Measurements from ENCODE around the gene RAB34. TPM values are rescaled to one million over a fixed set of nuclear protein-coding genes. Genes with fewer than 3 reads are reported as not detected.
"Not testable (repeated sequence)": the region's sequence is repeated elsewhere in the genome, so short reads cannot be mapped to it uniquely, and the experiment has no call there.

RAB34 gene
- total RNA-seq, 4 donors from 2014 or later = 185 to 219 (median 196) TPM

GRCh38 chr17:28725660-28726225 lies 8.1 kb upstream of the RAB34 start:
- Histone ChIP-seq H3K4me3 (peak overlapping the region; percentile 47 to 79), H3K27ac (peak overlapping the region in 3 of 4 donors; percentile 95 to 100 (median 97)), H3K36me3 (peaks cover 0 to 39% of the 10 kb centered on the region in 2 donors), H3K27me3 (no peaks in the 10 kb centered on the region), H3K4me1 (peaks cover 4 to 71% (median 32%) of the 10 kb centered on the region in 3 donors), H3K9me3 (no peaks in the 10 kb centered on the region)
- TF ChIP-seq POLR2A (IDR thresholded peaks at IDR 0.05) (peak in 1 of 2 donors; percentile 9), POLR2AphosphoS5 (IDR thresholded peaks at IDR 0.05) (no peak)
- peak; percentile 44 for ATAC-seq
- no CpG with 5 or more reads among the region's 45 CpGs for WGBS, 2 donors (ENCODE audit: low coverage in 1 of 2)

DNA sequence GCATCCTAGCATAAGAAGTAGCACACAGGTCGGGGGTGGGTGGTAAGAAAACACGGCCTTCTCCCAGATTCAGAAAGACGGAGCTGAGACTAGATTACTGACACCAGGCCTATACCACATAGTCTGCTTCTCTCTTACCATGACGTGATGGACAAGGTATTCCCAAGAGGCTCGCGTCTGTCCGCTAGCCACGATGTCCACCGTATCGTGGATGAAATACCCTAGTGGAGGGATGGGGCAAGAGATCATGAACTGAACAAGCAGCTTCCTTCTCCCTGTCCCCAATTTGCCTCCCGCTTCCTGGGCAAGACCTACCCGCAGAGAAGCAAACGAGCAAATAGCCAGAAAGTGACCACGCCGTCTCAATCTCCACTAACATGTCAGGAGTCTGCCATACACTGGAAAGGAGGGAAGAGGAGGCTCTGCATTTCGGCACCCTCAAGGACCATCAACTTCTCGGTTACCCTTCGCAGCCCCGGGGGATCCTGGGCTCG lies 7.5 kb upstream of the RAB34 start:
- no peak for ATAC-seq
- WGBS, 2 donors (ENCODE audit: low coverage in 1 of 2) = 23 to 58% methylated on average over 3 to 15 of the region's 20 CpGs
- Histone ChIP-seq H3K9me3 (no peaks in the 10 kb centered on the region), H3K4me1 (peaks cover 4 to 76% (median 35%) of the 10 kb centered on the region in 3 donors), H3K36me3 (peaks cover 0 to 39% of the 10 kb centered on the region in 2 donors), H3K27me3 (no peaks in the 10 kb centered on the region), H3K4me3 (peak overlapping the region in 1 of 2 donors; percentile 79), H3K27ac (peak overlapping the region in 3 of 4 donors; percentile 95 to 100 (median 97))
- TF ChIP-seq POLR2AphosphoS5 (IDR thresholded peaks at IDR 0.05) (no peak), EP300 (IDR thresholded peaks at IDR 0.05) (no peak), CTCF (IDR thresholded peaks at IDR 0.05) (no peak)

GRCh38 chr17:28724500-28725165 lies 7.0 kb upstream of the RAB34 start:
- Histone ChIP-seq H3K4me1 (peaks cover 4 to 77% (median 35%) of the 10 kb centered on the region in 3 donors), H3K4me3 (no peak overlapping the region), H3K9me3 (no peaks in the 10 kb centered on the region), H3K27me3 (no peaks in the 10 kb centered on the region), H3K36me3 (peaks cover 0 to 39% of the 10 kb centered on the region in 2 donors), H3K27ac (peak overlapping the region in 2 of 4 donors; percentile 97 to 100)
- WGBS, 2 donors (ENCODE audit: low coverage in 1 of 2) = 53 to 62% methylated on average over 7 to 8 of the region's 10 CpGs
- no peak for ATAC-seq
- TF ChIP-seq CTCF (IDR thresholded peaks at IDR 0.05) = no peak

DNA sequence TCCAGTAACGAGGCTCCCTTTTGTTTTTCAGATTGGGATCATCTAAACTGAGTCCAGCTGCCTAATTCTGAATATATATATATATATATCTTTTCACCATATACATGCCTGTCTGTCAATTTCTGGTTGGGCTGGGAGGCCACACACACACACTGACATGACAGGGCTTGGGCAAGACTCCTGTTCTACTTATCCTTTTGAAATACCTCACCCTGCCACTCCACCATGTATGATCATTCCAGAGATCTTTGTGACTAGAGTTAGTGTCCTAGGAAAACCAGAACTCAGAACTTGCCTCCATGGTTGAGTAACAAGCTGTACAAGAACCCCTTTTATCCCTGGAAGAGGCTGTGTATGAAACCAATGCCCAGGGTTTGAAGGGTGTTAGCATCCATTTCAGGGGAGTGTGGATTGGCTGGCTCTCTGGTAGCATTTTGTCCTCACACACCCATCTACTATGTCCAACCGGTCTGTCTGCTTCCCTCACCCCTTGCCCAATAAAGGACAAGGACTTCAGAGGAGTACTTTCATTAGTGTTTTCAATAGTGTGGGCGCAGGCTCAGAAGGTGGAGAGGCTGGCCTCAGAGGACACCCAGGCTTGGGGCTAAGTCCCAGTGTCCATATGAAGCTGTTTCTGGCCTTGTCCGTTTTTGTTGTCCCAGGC lies 6.3 kb upstream of the RAB34 start:
- not testable (repeated sequence) for H3K27me3 ChIP-seq, H3K27ac ChIP-seq, H3K9me3 ChIP-seq, H3K4me3 ChIP-seq, ATAC-seq
- Histone ChIP-seq H3K4me1 (peaks cover 4 to 76% (median 37%) of the 10 kb centered on the region in 3 donors), H3K36me3 (peaks cover 0 to 39% of the 10 kb centered on the region in 2 donors)
- 38 to 47% methylated on average over 2 to 3 of the region's 4 CpGs for WGBS, 2 donors (ENCODE audit: low coverage in 1 of 2)

- Histone ChIP-seq H3K4me3 (no peak overlapping the region), H3K36me3 (peaks cover 0 to 39% of the 10 kb centered on the region in 2 donors), H3K4me1 (peaks cover 4 to 82% (median 44%) of the 10 kb centered on the region in 3 donors), H3K27ac (no peak overlapping the region), H3K27me3 (no peaks in the 10 kb centered on the region), H3K9me3 (no peaks in the 10 kb centered on the region)
- no peak for ATAC-seq
- TF ChIP-seq EP300 (IDR thresholded peaks at IDR 0.05) (no peak), CTCF (IDR thresholded peaks at IDR 0.05) (no peak), POLR2AphosphoS5 (IDR thresholded peaks at IDR 0.05) (no peak), POLR2A (IDR thresholded peaks at IDR 0.05) (no peak)
- WGBS, 2 donors (ENCODE audit: low coverage in 1 of 2) = 49 to 71% methylated on average over 3 to 5 of the region's 6 CpGs
These were observed 5.6 kb upstream of the RAB34 start for GRCh38 chr17:28723159-28723835.

Measured in gastroesophageal sphincter (tissue), 4 donors.